Muscle layer of duodenum (tissue), 2 donors: ENCODE measurements around the gene DNAAF1.

Experiments
- H3K27ac ChIP-seq: one replicate; pipeline ENCODE4 v1.7.0; 2013; ENCODE audit warnings: mild to moderate bottlenecking, low read length
- H3K27me3 ChIP-seq: one replicate; pipeline ENCODE4 v1.7.0; 2013; ENCODE audit warnings: low read depth, mild to moderate bottlenecking, control low read depth, low read length
- H3K36me3 ChIP-seq, 2 donors: one replicate each; pipeline ENCODE4 v1.7.0; 2013; ENCODE audit warnings: low read length in 2 of 2, control low read depth in 1 of 2, mild to moderate bottlenecking in 1 of 2; ENCODE audit not compliant: insufficient read depth in 2 of 2, control insufficient read depth in 1 of 2
- H3K4me1 ChIP-seq, 2 donors: one replicate each; pipeline ENCODE4 v1.7.0; 2013; ENCODE audit warnings: low read length in 2 of 2, mild to moderate bottlenecking in 2 of 2, control low read depth in 1 of 2, moderate library complexity in 1 of 2; ENCODE audit not compliant: insufficient read depth in 2 of 2, control insufficient read depth in 1 of 2
- H3K4me3 ChIP-seq, 2 donors: one replicate each; pipeline ENCODE4 v1.7.0; 2013; ENCODE audit warnings: low read length in 2 of 2, low read depth in 1 of 2, mild to moderate bottlenecking in 1 of 2
- H3K9me3 ChIP-seq, 2 donors: one replicate each; pipeline ENCODE4 v1.7.0; 2013; ENCODE audit warnings: low read length in 2 of 2, control low read depth in 1 of 2, mild to moderate bottlenecking in 1 of 2; ENCODE audit not compliant: control insufficient read depth in 1 of 2
- donor health status: healthy.

DNAAF1 gene

GRCh38 chr16:84166796-84167695, 21.9 kb downstream of the DNAAF1 start:
- H3K27me3 ChIP-seq = no peaks in the 10 kb centered on the region

GRCh38 chr16:84169765-84170310, 24.7 kb downstream of the DNAAF1 start:
- Histone ChIP-seq H3K4me1 (no peaks in the 10 kb centered on the region), H3K36me3 (no peaks in the 10 kb centered on the region), H3K9me3 (no peaks in the 10 kb centered on the region), H3K27ac (no peak overlapping the region), H3K4me3 (no peak overlapping the region), H3K27me3 (no peaks in the 10 kb centered on the region)

More at GRCh38 chr16:84166796-84167695, 21.9 kb downstream of the DNAAF1 start:
- H3K4me1 ChIP-seq = no peaks in the 10 kb centered on the region
- H3K27ac ChIP-seq = no peak overlapping the region
- H3K36me3 ChIP-seq = no peaks in the 10 kb centered on the region
- no peaks in the 10 kb centered on the region for H3K9me3 ChIP-seq
- H3K4me3 ChIP-seq = no peak overlapping the region

GRCh38 chr16:84174396-84174795, 29.3 kb downstream of the DNAAF1 start:
- H3K4me1 ChIP-seq = peaks cover 13 to 28% of the 10 kb centered on the region in 2 donors
- no peaks in the 10 kb centered on the region for H3K27me3 ChIP-seq
- H3K36me3 ChIP-seq = peaks cover 4 to 11% of the 10 kb centered on the region in 2 donors
- no peak overlapping the region for H3K27ac ChIP-seq
- H3K4me3 ChIP-seq = no peak overlapping the region
- H3K9me3 ChIP-seq = no peaks in the 10 kb centered on the region

- peaks cover 4 to 22% of the 10 kb centered on the region in 2 donors for H3K36me3 ChIP-seq
- no peak overlapping the region for H3K27ac ChIP-seq
- H3K4me3 ChIP-seq = no peak overlapping the region
- no peaks in the 10 kb centered on the region for H3K9me3 ChIP-seq
- H3K27me3 ChIP-seq = no peaks in the 10 kb centered on the region
- peaks cover 13 to 28% of the 10 kb centered on the region in 2 donors for H3K4me1 ChIP-seq
Observed at GRCh38 chr16:84175350-84176081, 30.4 kb downstream of the DNAAF1 start.

DNA sequence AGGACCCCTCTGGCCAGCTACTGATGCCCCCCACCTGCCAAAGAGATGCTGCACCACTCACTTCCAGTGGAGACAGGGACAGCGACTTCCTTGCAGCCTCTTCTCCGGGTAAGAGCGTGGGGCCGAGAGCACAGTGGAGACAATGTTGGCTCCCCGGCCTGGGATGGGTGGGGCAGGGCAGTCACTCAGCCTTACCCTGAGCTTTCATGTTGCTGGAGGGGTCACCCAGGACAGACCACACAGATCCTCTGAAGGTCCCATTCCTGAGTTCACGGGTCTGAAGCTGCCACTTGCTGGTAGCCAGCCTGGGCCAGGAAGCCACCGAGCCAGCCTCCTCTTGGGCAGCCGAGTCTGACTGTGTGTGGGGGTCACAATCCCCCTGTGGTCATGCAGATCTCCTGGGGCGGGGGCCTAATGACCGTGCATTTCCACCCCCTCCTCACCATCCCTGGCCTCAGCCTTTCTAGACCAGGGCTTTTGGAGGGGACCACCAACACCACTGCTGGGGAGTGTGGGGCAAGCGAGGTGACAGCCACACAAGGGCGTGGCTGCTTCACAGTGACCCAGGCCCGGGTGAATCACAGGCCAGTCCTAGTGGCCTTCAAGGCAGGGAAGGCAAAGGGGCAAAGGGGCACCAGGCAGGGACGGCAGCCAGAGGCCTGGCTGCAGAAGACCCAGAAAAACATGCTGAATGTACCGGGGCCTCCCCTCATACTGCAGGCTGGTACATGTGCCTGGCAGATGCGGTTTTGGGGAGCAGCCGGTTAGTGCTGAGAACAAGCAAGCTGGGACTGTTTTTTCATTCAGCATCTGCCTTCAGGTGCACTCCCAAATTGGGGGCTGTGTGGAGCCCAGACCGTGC, 31.3 kb downstream of the DNAAF1 start:
- peaks cover 13 to 28% of the 10 kb centered on the region in 2 donors for H3K4me1 ChIP-seq
- H3K27ac ChIP-seq = peak overlapping the region; percentile 8
- peaks cover 10 to 31% of the 10 kb centered on the region in 2 donors for H3K36me3 ChIP-seq

GRCh38 chr16:84177741-84178073, 32.6 kb downstream of the DNAAF1 start:
- H3K4me1 ChIP-seq = peaks cover 13 to 28% of the 10 kb centered on the region in 2 donors

More for the DNA sequence above, 31.3 kb downstream of the DNAAF1 start:
- no peak overlapping the region for H3K4me3 ChIP-seq
- H3K27me3 ChIP-seq = no peaks in the 10 kb centered on the region
- no peaks in the 10 kb centered on the region for H3K9me3 ChIP-seq

GRCh38 chr16:84178146-84178765, 33.1 kb downstream of the DNAAF1 start:
- Histone ChIP-seq H3K9me3 (no peaks in the 10 kb centered on the region), H3K36me3 (peaks cover 24 to 47% of the 10 kb centered on the region in 2 donors), H3K27ac (peak overlapping the region; percentile 25), H3K4me1 (peaks cover 13 to 28% of the 10 kb centered on the region in 2 donors), H3K27me3 (no peaks in the 10 kb centered on the region), H3K4me3 (no peak overlapping the region)

More at GRCh38 chr16:84177741-84178073, 32.6 kb downstream of the DNAAF1 start:
- H3K9me3 ChIP-seq = no peaks in the 10 kb centered on the region
- no peak overlapping the region for H3K4me3 ChIP-seq
- H3K36me3 ChIP-seq = peaks cover 23 to 42% of the 10 kb centered on the region in 2 donors
- H3K27ac ChIP-seq = peak overlapping the region; percentile 25
- H3K27me3 ChIP-seq = no peaks in the 10 kb centered on the region

- H3K27ac ChIP-seq = no peak overlapping the region
- H3K9me3 ChIP-seq = no peaks in the 10 kb centered on the region
- no peak overlapping the region for H3K4me3 ChIP-seq
- H3K4me1 ChIP-seq = peaks cover 13 to 28% of the 10 kb centered on the region in 2 donors
- no peaks in the 10 kb centered on the region for H3K27me3 ChIP-seq
- H3K36me3 ChIP-seq = peaks cover 24 to 54% of the 10 kb centered on the region in 2 donors
Observed at GRCh38 chr16:84178892-84179611, 33.9 kb downstream of the DNAAF1 start.

DNA sequence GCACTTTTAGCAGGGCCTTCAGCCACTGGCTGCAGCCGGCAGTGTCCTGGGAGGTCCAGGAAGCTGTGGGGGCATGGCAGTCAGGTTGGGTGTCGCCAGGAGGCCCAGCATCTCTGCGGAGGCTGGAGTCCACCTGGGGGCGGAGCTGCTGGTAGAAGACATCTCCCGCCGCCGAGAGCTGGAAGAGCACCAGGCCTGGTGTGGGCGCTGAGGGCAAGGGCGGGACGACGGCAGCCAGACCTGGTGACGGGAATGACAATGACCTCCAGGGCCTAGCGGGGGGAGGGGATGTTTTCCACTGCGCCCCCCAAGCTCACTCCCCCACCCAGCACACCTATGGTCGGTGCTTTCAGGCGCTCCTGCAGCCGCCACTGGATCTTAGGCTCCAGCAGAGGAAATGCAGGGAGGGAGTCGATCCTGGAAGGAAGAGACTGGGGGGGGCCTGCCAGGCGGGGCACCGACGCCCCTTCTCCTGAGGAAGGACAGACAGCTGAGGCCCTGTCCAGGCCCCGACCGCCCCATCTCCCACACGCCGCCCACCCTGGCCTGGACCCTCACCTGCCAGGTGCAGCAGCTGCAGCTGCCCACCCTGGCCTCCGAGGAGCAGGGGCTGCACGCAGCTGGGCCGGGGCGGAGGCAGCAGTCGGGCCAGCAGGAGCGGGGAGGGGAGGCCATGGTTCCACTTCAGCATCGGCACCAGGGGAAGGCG, 34.7 kb downstream of the DNAAF1 start:
- Histone ChIP-seq H3K27ac (no peak overlapping the region), H3K36me3 (peaks cover 24 to 57% of the 10 kb centered on the region in 2 donors), H3K4me1 (peaks cover 13 to 29% of the 10 kb centered on the region in 2 donors), H3K9me3 (no peaks in the 10 kb centered on the region), H3K27me3 (no peaks in the 10 kb centered on the region), H3K4me3 (no peak overlapping the region)
